SK-N-SH (cell line): Measurements from ENCODE around the gene RNF180.

ENCODE experiments used
- NRF1 ChIP-seq: IDR thresholded peaks from 2 replicates; pipeline ENCODE4 v1.6.1; 2012; ENCODE audit warnings: low read depth, mild to moderate bottlenecking, low read length
- RCOR1 ChIP-seq: fragments of 150-350 bp; IDR thresholded peaks from 2 replicates; pipeline ENCODE4 v1.6.1; 2017; ENCODE audit warnings: antibody characterized with exemption, low read length
- TF ChIP-seq, protein P1 (sequence below): fragments of 200-600 bp; sonication (generic); IDR thresholded peaks from 2 replicates; pipeline ENCODE4 v1.6.1; 2017; ENCODE audit warnings: antibody characterized with exemption, mild to moderate bottlenecking, moderate library complexity

- TF ChIP-seq, protein P1, sequence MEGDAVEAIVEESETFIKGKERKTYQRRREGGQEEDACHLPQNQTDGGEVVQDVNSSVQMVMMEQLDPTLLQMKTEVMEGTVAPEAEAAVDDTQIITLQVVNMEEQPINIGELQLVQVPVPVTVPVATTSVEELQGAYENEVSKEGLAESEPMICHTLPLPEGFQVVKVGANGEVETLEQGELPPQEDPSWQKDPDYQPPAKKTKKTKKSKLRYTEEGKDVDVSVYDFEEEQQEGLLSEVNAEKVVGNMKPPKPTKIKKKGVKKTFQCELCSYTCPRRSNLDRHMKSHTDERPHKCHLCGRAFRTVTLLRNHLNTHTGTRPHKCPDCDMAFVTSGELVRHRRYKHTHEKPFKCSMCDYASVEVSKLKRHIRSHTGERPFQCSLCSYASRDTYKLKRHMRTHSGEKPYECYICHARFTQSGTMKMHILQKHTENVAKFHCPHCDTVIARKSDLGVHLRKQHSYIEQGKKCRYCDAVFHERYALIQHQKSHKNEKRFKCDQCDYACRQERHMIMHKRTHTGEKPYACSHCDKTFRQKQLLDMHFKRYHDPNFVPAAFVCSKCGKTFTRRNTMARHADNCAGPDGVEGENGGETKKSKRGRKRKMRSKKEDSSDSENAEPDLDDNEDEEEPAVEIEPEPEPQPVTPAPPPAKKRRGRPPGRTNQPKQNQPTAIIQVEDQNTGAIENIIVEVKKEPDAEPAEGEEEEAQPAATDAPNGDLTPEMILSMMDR: no peak
- no peak for TF ChIP-seq RCOR1
- no peak for TF ChIP-seq NRF1
These were observed 45.2 kb downstream of the RNF180 start for GRCh38 chr5:64210866-64211265.
